HL-60 (cell line): Measurements from ENCODE around the gene PCDH12.

Experiments used
- CTCF ChIP-seq: IDR thresholded peaks from one replicate; pipeline ENCODE4 v1.5.1; 2011; ENCODE audit warnings: low read length, control low read depth, inconsistent platforms; ENCODE audit not compliant: insufficient read depth
- POLR2AphosphoS5 ChIP-seq: IDR thresholded peaks from 2 replicates; pipeline ENCODE4 v1.6.1; 2012; ENCODE audit warnings: low read depth
- SPI1 ChIP-seq: IDR thresholded peaks from 2 replicates; pipeline ENCODE4 v1.6.1; 2012; ENCODE audit warnings: low read depth, mild to moderate bottlenecking, borderline replicate concordance

GRCh38 chr5:141908796-141909195, 49.2 kb downstream of the PCDH12 start:
- TF ChIP-seq CTCF, result no peak
- no peak for TF ChIP-seq POLR2AphosphoS5
- no peak for TF ChIP-seq SPI1
